Ureter (tissue), 1 donor: ENCODE measurements around the gene ZBTB5. TPM values are rescaled to one million over a fixed set of nuclear protein-coding genes. Genes with fewer than 3 reads are reported as not detected.
"Not testable (repeated sequence)": the region's sequence is repeated elsewhere in the genome, so short reads cannot be mapped to it uniquely, and the experiment has no call there.

Source experiments
- DNase-seq: peaks from one replicate; pipeline ENCODE4 v3.0.0-alpha.2; 2020; ENCODE audit warnings: low spot score
- total RNA-seq: library from RNA; stranded (reverse); gene quantifications from one replicate; pipeline ENCODE4 v1.2.4, GENCODE V29; 2023
- donor health status: DM: yes; HTN: yes; CAD: no.

Gene ZBTB5
- 12.6 TPM for total RNA-seq

GRCh38 chr9:37465249-37466036, at the start of gene ZBTB5:
Gene ZBTB5 (minus strand): TSS chr9:37465450. CDS start chr9:37442551, 22,899 bp downstream.
- DNase-seq = peak; percentile 99

DNA sequence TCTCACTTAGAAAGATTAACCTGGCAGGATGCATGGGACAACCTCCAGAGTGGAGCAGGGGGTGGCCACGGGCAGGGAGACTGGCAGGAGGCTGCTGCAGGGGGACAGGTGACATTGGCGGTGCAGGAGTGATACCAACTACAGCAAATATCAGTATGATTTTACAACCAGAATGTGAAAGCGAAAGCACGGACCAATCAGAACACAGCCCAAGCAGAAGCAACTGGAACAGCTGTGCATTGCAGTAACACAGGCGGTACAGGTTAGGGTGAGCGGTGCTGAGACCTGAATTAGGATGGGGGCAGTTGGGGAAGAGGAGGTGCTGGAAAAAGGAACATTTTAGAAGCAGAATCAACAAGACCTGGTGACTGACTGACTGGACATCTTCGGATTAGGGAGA, 49.7 kb upstream of the ZBTB5 start:
- no peak for DNase-seq

- not testable (repeated sequence) for DNase-seq
Measured at GRCh38 chr9:37514415-37514814, 49.2 kb upstream of the ZBTB5 start.

DNA sequence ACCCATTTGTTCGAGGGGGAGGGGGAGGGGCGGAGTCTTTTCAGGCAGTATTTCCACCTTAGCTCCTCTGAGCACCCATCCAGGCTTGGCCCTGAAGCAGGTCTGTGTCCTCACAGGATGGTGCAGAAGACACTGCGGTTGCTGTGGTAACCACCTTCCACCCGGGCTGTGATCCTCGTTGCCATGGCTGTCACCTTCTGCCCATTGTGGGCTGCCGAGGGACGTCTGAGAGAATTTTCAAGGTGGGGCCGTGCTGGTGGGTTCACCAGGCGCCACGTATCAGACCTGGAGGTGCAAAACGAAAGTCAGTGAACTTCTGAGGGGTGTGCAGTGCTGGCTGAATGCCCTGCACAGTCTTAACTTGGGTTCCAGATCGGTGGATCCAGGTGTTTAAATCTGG, 47.2 kb upstream of the ZBTB5 start:
- no peak for DNase-seq

DNA sequence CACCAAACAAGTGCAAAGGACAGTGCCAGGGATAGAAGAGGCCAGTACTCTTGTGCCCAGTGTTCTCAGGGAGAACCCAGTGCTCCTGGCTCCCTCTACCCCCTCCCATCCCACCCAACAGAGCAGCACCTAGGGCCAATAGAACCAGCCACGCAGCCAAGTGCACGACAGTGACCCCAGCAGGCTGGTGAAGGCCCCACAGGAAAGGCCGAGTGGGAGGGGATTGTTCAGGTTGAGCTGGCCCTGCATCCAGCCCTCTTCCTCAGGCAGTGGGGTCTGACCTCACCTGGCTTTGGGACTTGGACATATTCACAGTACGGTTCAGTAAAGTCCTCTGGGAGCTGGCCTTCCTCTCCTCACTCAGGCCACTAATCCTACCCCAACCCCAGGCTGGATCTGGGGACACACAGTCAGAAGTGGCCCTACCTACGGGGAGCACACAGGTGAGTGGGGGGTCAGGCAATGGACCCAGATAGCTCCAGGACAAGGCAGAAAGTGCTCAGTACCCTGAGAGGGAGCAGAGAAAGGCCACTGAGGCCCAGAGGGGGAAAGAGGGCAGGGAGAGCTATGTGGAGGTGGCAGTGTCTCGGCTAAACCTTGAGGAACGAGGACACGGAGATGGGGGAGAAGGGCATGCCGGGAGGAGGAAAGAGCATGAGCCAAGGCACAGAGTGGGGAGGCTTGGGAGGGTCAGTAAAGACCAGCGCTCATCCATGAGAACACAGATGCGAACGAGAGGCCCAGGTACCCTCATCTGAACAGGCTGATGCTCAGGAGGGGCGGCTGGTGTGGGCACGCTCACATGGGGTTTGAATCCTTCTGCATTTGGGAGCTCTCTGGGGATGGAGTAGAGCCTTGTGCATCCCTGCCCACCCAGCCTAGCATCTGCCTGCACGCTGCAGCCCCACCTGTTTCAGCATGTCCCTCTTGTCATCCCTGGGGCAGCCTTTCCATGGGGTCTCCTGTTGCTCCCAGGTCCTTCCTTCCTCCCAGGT, 46.1 kb upstream of the ZBTB5 start:
- DNase-seq = no peak

DNA sequence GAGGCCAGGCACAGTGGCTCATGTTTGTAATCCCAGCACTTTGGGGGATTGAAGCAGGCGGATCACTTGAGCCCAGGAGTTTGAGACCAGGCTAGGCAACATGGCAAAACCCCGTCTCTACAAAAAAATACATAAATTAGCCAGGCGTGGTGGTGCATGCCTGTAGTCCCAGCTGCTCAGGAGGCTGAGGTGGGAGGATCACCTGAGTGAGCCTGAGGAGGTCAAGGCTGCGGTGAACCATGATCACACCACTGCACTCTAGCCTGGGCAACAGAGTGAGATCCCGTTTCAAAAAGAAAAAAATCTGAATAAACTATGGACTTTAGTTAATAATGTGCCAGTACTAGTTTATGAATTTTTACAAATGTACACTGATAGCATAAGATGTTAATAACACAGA, 44.8 kb upstream of the ZBTB5 start:
- not testable (repeated sequence) for DNase-seq

- DNase-seq = no peak
Measured at GRCh38 chr9:37509536-37509935, 44.3 kb upstream of the ZBTB5 start.

- no peak for DNase-seq
Measured at GRCh38 chr9:37508834-37509206, 43.6 kb upstream of the ZBTB5 start.

DNA sequence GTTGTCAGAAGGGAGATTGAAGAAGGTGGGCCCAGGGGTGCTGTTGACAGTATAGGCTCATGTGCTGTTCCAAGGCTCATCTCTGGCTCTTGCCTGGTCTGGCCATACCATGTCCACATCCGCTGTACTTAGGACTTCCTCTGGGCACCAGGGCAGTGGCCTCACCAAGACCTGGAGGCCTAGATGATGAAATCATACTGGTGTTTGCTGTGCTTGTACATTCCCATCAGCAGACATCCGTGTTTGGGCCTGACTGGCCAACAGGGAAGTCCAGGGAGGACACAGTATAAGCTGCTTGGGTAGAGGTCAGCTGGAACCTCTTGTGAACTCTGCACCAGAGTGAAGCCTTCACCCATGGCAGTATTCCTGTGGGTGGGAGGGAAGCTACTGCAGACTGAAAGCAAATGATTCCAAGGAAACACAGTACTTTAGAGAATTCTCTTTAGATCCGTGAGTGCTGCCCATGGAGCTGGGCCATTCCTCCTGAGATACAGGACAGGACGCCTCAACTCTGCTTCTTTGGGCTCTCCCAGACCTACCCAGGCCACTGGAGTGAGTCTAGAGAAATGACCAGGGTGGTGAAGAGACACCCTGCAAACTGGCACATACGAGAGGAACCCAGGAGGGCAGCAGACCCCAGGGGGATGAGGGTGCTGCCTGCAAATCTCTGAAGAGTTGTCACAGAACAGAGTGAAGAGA, 43.0 kb upstream of the ZBTB5 start:
- DNase-seq = no peak

GRCh38 chr9:37507566-37508134, 42.4 kb upstream of the ZBTB5 start:
- no peak for DNase-seq

DNA sequence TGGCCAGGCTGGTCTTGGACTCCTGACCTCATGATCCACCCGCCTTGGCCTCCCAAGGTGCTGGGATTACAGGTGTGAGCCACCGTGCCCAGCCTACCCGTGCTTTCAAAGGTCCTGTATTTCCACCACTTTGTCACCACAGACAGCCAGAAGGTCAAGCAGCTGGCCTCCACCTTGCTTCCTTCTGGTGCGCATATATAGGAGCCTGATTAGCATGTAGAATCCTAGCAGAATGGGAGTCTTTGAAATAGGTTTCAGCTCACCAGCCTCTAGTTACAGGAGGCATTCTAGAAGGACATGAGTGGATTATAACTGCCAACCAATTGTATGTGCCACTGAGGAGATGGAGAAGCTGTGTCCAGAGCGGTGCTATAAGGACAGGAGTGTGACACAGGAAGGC, 39.4 kb upstream of the ZBTB5 start:
- DNase-seq = no peak

- DNase-seq = no peak
Measured at GRCh38 chr9:37503736-37504135, 38.5 kb upstream of the ZBTB5 start.

- DNase-seq = no peak
Measured at GRCh38 chr9:37501957-37502596, 36.8 kb upstream of the ZBTB5 start.

DNA sequence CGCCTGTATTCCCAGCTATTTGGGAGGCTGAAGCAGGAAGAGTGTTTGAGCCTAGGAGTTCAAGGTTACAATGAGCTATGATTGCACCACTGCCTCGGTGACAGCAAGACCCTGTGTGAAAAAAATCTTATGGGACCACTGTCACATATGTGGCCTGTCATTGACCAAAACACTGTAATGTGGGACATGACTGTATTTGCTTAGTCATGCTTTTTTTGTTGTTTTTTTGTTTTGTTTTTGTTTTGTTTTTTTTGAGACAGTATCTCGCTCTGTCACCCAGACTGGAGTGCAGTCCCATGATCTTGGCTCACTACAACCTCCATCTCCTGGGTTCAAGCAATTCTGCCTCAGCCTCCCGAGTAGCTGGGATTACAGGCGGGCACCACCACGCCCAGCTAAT, 34.0 kb upstream of the ZBTB5 start:
- no peak for DNase-seq

GRCh38 chr9:37498457-37498856, 33.2 kb upstream of the ZBTB5 start:
- DNase-seq = no peak

- no peak for DNase-seq
Measured at GRCh38 chr9:37497320-37497719, 32.1 kb upstream of the ZBTB5 start.

DNA sequence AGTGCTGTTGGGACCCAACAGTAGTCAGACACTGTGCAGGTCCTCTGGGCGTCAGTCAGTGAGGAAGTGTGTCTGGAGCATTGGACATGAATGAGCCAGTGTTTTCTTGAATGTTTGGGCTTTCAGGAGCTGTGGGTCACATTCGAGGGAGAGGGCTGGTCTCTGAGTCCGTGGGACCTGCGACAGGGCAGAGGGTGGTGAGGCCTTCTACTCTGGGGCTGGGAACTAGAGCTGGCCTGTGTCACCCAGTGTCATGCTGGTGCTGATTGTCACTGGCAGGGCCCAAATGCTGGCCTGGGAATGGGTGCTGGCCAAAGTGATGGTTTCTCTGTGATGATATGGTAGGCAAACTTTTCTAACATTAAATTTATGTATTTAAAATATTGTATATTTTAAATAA, 30.8 kb upstream of the ZBTB5 start:
- no peak for DNase-seq

DNA sequence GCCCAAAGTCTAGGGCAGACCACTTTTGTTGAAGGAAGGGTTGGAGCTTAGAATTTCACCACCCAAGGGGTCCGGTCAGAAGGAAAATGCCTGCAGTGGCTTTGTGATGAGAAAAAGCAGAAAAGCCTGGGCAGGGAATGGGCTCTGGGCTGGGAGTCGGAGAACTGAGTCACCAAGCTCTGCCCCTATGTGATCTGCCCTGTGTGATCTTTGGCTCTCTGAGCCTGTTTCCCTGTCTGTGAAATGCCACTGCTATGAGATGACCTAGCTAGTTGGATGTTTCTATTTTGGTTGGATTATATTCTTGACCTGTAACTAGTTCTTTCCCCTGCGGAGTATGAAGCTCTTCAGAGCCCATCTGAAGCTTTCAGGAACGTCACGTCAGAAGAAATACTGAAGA, 30.3 kb upstream of the ZBTB5 start:
- DNase-seq = no peak

DNA sequence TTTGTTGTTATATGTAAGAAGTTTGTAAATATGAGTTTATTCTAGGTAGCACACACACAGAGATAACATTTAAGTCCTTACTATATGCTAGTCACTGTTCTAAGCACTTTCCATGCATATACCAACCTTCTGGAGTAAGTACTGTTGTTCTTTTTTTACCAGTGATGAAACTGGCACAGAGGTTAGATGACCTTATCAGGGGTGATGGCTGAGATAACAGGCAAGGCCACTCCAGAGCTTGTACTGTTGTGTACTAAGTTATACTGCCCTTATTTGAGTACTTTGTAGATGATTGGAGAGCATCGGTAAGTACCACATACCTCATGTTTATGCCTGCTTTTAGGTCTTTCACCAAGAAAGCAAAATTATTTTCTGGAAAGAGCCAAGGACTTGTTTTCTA, 26.7 kb upstream of the ZBTB5 start:
- DNase-seq = no peak

DNA sequence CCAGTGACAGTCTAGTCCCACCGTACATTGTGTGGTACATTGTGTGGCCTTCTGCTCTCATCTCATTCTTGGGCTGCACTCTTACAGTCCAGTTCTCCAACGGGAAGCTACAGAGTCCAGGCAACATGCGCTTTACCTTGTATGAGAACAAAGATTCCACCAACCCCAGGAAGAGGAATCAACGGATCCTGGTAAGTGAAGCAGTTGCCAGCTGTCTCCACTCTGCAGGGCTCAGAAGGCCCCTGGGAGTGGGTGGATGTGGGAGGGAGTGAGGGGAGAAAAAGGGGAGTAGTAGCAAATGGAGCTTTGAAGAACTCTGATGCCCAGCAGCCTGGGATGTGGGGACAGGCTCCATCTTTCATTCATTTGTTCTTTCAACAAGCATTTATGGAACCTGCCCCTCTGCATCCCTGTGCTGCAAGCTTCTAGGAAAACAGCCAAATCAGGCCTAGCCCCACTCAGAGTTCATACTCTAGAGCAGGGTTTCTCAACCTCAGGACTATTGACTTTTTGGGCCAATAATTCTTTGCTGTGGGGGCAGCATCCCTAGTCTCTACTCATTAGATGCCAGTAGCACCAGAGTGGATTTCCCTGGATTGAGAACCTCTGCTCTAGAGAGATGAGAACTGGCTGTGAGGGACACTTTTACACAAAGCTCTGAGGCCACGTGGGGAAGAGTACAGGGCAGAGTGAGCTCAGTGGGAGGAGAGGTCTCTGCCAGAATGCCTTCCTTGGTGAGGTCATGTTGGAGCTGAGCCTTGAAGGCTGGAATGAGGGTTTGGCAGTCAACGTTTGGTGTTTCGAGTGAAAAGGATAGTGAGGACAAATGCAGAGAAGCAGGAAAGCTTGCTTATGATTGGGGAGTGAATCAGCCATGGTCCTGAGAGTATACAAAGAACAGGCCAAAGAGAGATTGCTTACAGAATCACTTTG, 21.6 kb upstream of the ZBTB5 start:
- DNase-seq = peak; percentile 73
